ENCODE measurements around the gene GRIP1.

The GRIP1 gene

DNA sequence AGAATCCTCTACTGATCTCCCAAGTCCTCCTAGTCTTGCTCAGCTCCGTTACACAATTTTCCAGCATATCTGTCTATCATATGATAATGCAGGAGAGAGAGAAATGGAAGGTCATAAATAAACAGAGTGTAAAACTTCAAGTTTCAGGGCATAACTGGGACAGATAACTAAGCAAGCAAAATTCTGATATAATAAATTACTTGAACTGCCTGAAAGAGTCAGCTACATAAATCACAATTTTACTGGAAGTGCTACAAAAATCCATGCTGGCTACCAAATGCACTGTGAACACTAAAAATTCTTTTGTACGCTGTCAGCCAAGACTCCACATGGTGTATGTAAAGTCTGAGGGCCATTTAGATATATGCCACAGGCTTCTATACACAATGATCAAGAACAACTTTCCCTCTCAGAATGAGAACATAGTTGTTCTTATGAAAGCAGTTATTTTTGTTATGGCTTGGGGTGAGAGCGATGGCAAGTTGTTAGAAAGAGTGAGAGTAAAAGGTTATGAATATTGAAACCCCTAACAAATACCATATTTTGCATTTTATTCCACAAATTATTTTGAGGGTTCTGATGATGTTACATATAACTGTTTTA, 41.1 kb downstream of the GRIP1 start:
- DNase-seq: no peak

GRCh38 chr12:66636771-66637170, 42.1 kb downstream of the GRIP1 start:
- no peak for DNase-seq

DNA sequence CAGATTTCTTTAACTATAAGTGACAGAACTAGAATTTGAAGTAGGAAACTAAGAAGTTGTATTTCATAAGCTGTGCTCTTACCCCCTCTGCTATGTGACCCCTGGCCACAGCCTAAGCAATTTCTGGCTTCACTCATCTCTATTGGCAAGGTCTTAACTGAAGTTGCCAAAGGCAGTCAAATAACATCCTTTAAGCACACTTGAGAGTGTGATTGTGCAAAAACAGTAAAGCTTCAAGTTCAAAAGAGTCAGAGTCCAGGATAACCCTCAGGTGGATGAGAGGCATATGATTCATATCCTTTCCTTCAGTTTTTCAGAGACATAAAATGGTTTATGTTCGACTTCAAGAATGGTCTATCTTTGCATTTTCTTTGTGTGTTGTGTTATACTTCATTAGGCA, 45.2 kb downstream of the GRIP1 start:
- no peak for DNase-seq

DNA sequence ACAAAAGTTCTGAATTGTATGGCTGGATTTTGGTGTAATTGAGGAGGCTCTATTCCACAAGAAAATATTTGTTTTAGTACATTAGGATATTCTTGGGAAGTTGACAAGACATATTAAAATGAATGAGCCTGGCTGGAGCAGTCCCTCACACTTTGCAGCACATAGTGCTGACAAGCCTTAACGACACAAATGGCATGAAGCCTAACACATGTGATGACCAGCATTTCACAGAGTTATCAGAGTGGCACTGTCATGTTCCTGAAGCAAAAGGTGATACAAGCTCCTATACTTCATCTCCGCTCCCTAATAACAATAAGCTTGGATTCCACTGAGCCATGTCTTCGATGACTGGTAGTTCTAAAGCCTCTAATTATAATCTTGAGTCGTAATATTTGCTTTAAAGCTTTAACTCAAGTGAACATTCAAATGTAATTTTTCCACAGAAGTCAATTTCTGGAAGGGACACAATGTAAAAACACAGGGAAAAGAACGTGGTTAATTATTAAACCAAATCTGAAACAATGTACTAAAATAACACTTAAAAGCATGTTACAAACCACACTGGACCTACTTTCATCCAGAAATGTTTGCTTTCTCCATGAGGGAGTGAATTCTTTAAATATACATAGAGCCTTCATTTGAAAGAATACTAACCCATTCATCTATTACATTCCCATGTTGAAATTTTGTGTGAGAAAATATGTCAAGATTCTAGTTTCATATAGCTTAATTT, 49.6 kb downstream of the GRIP1 start:
- DNase-seq: no peak

GRCh38 chr12:66627988-66628317, 50.9 kb downstream of the GRIP1 start:
- DNase-seq: no peak

- DNase-seq: no peak
These were observed 51.4 kb downstream of the GRIP1 start for GRCh38 chr12:66627270-66627987.

GRCh38 chr12:66624806-66625205, 54.1 kb downstream of the GRIP1 start:
- no peak for DNase-seq

DNA sequence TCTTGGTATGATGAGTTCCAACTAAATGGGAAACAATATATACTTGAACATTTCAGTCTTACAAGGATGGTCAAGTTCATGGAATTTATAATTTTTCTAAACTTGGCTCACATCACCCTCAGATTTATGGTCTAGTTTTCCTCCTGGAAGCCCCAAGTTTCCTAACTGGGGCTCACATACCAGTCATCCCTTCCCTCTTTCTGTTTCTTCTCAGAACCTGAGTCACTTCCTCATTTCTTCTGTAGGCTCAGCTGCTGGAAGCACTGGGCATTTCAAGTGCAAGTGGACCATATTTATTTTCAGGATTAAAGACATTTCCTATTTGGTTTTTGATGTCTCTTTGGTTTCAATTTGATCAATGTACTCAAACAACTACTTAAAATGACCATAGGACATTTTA, 55.4 kb downstream of the GRIP1 start:
- no peak for DNase-seq

DNA sequence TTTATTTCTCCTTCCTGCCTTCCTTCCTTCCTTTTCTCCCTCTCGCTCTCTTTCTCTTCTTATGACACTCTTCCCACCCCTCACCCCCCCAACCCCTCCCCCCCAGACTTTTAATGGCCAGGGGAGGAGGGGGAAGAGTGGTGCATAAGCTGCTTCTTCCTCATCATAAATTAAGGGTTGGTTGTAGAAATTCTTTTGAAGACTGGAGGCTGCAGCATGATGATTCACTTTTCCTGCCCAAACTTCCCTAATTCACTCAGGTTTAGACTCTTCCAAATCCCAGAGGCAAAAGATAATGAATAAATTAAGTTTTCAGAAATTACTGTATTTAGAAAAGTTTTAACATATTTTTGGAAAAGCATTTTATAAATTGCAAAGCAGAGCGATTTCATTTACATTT, 58.2 kb downstream of the GRIP1 start:
- DNase-seq: no peak

DNA sequence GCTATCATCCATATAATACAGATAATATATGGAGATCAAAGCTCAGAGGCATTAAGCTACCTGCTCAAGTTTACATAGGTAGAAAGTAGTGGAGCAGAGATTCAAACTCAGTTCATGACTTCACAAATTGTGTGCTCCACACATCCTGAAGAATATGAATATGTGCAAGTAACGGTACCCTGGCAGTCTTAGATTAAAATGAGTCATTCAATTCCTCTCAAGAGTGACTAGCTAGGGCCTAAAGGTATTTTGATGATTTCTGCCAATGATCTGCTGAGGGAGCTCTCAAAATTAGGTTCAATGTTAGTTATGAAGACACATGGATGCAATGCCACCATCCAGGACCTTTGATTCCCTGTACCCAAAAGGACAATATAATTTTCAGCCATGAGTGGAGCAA, 58.9 kb downstream of the GRIP1 start:
- no peak for DNase-seq

DNA sequence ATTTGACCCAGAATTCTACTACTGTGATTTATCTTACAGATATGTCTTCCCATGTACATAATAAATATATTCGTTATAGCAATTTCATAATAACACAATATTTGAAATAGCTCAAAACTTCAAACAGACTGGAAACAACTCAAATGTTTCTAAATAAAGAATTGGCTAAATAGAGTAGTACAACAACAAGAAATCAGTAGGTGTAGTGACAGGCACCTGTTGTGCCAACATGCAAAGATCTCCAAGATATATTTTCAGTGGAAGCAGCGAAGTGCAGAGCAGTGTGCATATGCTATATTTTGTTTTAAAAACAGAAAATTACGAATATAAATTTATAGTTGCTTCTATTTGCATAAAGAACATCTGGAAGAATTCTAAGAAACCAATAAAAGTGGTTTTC, 60.9 kb downstream of the GRIP1 start:
- DNase-seq: no peak

DNA sequence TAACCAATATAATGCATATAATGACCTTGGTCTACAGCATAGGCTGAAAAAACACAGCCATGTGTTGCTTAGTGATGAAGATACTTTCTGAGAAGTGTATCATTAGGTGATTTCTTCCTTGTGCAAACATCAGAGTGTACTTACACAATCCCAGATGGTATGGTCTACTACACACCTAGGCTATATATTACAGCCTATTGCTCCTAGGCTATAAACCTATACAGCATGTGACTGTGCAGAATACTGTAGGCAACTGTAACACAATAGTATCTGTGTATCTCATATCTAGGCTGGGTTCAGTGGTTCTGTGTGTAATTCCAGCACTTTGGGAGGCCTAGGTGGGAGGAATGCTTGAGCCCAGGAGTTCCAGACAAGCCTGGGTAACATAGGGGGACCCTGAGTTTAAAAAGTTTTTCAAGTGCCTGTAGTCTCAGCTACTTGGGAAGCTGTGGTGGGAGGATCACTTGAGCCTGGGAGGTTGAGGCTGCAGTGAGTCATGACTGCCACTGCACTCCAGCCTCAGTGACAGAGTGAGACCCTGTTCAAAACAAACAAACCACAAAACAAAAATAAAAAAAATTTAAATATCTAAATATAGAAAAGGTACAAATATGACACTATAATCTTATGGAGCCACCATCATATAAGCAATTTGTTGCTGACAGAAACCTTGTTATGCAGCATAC, 66.6 kb downstream of the GRIP1 start:
- no peak for DNase-seq

- no peak for DNase-seq
These were observed 71.7 kb downstream of the GRIP1 start for GRCh38 chr12:66607147-66607546.

DNA sequence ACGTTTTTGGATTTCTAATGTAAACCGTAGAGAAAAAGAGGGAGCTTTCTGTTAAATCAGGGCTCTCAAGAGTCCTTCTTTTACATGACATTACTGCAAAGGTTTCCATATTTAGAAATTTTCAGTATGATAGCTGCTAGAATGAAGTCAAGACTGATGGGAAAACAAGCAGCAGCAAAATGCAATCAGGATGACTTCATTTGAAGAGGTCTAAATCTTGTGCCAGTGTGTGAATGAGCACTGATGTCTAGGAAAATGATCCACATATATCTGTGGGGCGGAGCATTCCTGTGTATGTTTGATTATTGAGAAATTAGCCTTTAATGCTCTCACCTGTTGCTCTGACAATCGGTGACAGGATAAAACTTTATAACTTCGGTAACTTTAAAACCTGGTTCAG, 73.6 kb downstream of the GRIP1 start:
- no peak for DNase-seq

- no peak for DNase-seq
These were observed 74.8 kb downstream of the GRIP1 start for GRCh38 chr12:66603981-66604479.

- no peak for DNase-seq
These were observed 75.4 kb downstream of the GRIP1 start for GRCh38 chr12:66603461-66603860.

GRCh38 chr12:66602483-66603143, 76.3 kb downstream of the GRIP1 start:
- no peak for DNase-seq

DNA sequence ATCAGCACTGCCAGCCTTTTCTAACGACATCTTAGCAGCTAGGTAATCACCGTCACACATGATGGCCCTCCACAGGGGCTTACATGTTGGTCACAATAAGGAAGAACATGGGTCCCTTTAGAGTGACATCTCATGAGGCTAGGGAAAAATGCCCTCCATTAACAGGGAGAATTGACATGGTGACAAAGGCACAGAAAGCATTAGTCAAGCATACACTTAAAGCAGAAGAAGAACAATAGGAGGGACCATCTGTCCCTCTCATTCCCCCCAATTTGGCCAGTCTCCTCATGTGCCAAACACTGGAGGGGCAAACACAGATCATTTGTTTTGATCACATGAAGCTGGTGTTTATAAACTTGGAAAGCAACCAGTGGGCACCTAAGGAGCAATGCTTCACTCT, 78.0 kb downstream of the GRIP1 start:
- DNase-seq: no peak

DNA sequence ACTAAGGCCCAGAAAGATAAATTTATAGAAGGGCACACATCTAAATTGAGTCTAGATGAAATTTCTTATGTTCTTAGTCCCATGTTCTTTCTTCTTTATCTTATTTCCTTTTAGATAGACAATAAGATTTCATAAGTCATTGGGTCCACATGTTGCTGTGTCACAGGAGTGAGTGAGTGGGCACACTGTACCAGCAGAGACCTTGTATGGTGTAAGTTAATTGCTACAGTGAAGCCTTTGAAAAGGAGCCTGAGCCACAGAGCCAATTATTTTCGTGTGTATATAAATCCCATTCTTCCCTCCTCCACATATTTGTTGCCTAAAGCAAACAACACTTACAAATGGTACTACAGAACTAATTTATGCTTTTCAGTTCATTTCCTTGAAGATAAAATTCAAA, 79.1 kb downstream of the GRIP1 start:
- no peak for DNase-seq

DNA sequence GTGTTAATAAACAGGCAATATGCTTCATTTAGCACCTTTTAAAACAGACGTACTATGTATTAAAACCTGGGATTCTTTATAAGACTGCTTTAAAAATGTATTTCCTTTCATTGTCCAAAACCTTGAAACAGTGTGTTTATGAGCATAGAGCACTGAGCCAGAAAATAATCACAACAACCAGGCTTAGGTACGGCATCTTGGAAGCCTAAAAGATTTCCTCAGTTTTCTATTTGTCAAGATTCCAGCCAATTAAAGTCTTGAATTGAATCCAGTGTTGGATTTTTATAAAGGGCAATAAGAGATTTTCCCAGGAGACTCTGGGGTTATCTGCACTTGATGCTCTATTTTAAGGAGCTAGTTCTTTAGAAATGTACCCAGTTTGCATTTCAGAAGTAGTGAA, 80.3 kb downstream of the GRIP1 start:
- no peak for DNase-seq

- no peak for DNase-seq
These were observed 80.8 kb downstream of the GRIP1 start for GRCh38 chr12:66598079-66598478.

DNA sequence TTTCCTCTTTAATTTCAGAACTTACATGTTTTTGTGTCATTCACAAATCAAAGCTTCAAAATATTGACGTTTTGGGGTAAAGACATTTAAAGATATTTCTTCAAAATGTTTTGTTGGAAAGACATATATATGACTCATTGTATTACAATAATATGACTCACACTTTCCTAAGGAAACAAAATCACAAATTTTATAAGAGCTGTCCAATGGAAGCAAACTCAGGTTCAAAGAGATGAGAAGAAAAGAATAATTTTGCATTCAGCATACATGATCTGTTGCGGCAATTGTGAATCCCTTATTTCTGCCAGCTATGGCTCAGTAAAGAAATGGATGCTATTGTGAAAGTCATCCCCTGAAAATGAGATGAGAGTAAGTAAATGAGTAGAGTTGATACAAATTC, 82.7 kb downstream of the GRIP1 start:
- DNase-seq: no peak

DNA sequence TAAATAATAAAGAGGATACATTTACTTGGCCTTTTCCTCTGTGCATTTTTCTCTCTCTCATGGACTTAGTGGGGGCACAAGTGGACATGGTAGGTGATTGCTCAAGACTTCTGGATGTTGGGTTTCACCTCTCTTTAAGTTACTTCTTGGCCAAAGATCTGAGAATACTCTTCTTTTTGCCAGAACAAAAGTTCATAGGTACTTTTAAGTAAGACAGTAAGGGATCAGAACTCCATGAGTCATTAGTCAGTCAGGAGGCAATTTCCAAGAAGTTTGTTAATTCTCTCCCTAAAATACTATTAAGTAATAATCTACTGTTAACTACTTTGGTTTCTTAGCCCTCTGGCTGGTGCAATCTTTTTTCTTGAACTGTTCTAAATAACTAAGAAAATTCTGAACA, 84.2 kb downstream of the GRIP1 start:
- DNase-seq: no peak

Measured in SHP77 treated with DMSO at 0.1 percent for 48 hours (cell line).